SK-N-MC (cell line): ENCODE data around the gene PLCD1.

Experiments
- EZH2 ChIP-seq: fragments of 200-600 bp; sonication (generic); IDR thresholded peaks from one replicate; pipeline ENCODE4 v1.6.1; 2017; ENCODE audit warnings: antibody characterized with exemption
- FOXP2 ChIP-seq: optimal IDR thresholded peaks from 2 replicates; pipeline ENCODE3; 2011; ENCODE audit warnings: mild to moderate bottlenecking, moderate library complexity; ENCODE audit not compliant: insufficient read depth; ENCODE audit errors: extremely low read length, control extremely low read depth
- POLR2AphosphoS5 ChIP-seq: IDR thresholded peaks from 2 replicates; pipeline ENCODE4 v1.6.1; 2012; ENCODE audit warnings: mild to moderate bottlenecking, low read depth, low read length, borderline replicate concordance

- TF ChIP-seq EZH2: no peak
- no peak for TF ChIP-seq POLR2AphosphoS5
- TF ChIP-seq FOXP2: no peak
Measured at GRCh38 chr3:38004415-38005075, 24.9 kb downstream of the PLCD1 start.
